Fibroblast of skin of left biceps (primary cell): ENCODE data around the gene MAGI1.
A peak's percentile ranks its signal among the peaks of the same experiment; 100 is the strongest.

Source experiments
- DNase-seq, 2 experiments: peaks; one replicate each; pipeline ENCODE4 v3.0.0-alpha.2; 2013; ENCODE audit warnings: low read depth in 2 of 2

MAGI1 gene

GRCh38 chr3:65484964-65485363 is 553.8 kb downstream of the MAGI1 start:
- DNase-seq, result no peak

GRCh38 chr3:65483480-65483879 is 555.2 kb downstream of the MAGI1 start:
- DNase-seq, result peak; percentile 12 to 19

GRCh38 chr3:65483011-65483410 is 555.7 kb downstream of the MAGI1 start:
- DNase-seq, result no peak

GRCh38 chr3:65481085-65481484 is 557.6 kb downstream of the MAGI1 start:
- no peak for DNase-seq

GRCh38 chr3:65479990-65480389 is 558.7 kb downstream of the MAGI1 start:
- DNase-seq, result no peak

- DNase-seq, result no peak
These were observed 559.9 kb downstream of the MAGI1 start for GRCh38 chr3:65478551-65479500.

GRCh38 chr3:65473736-65474135 is 565.0 kb downstream of the MAGI1 start:
- DNase-seq, result no peak

GRCh38 chr3:65472501-65472900 is 566.2 kb downstream of the MAGI1 start:
- no peak for DNase-seq

GRCh38 chr3:65466300-65466988 is 572.3 kb downstream of the MAGI1 start:
- DNase-seq, result no peak

GRCh38 chr3:65449841-65450428 is 588.8 kb downstream of the MAGI1 start:
- no peak for DNase-seq

GRCh38 chr3:65448120-65448519 is 590.6 kb downstream of the MAGI1 start:
- no peak for DNase-seq

GRCh38 chr3:65445573-65446169 is 593.0 kb downstream of the MAGI1 start:
- no peak for DNase-seq

- DNase-seq, result no peak
These were observed 594.3 kb downstream of the MAGI1 start for GRCh38 chr3:65444447-65444815.

GRCh38 chr3:65443739-65444446 is 594.8 kb downstream of the MAGI1 start:
- DNase-seq, result no peak

- peak; percentile 29 to 33 for DNase-seq
These were observed 599.0 kb downstream of the MAGI1 start for GRCh38 chr3:65439641-65440284.

- DNase-seq, result no peak
These were observed 600.1 kb downstream of the MAGI1 start for GRCh38 chr3:65438612-65439011.

- DNase-seq, result no peak
These were observed 600.6 kb downstream of the MAGI1 start for GRCh38 chr3:65438096-65438495.

- DNase-seq, result no peak
These were observed 602.1 kb downstream of the MAGI1 start for GRCh38 chr3:65436580-65436979.

GRCh38 chr3:65433480-65433879 is 605.2 kb downstream of the MAGI1 start:
- no peak for DNase-seq

- no peak for DNase-seq
These were observed 606.2 kb downstream of the MAGI1 start for GRCh38 chr3:65432388-65433003.

- peak in 1 of 2 experiments; percentile 5 for DNase-seq
These were observed 612.8 kb downstream of the MAGI1 start for GRCh38 chr3:65425880-65426279.
